ENCODE measurements around the gene CTSZ.

- TF ChIP-seq CTCF (IDR thresholded peaks at IDR 0.05) (no peak), SP1 (CRISPR knock-in tag; conservative IDR thresholded peaks at IDR 0.05) (no peak), ZNF532 (CRISPR knock-in tag; IDR thresholded peaks at IDR 0.05; ENCODE audit: borderline replicate concordance) (no peak), AFF4 (CRISPR knock-in tag; IDR thresholded peaks at IDR 0.05; ENCODE audit: borderline replicate concordance) (no peak), FOXJ3 (CRISPR knock-in tag; IDR thresholded peaks at IDR 0.05; ENCODE audit: borderline replicate concordance) (no peak), ATF3 (CRISPR knock-in tag; conservative IDR thresholded peaks at IDR 0.05) (no peak), TCF7 (CRISPR knock-in tag; IDR thresholded peaks at IDR 0.05; ENCODE audit: low read depth) (no peak), PRDM15 (CRISPR knock-in tag; IDR thresholded peaks at IDR 0.05) (no peak), E2F5 (CRISPR knock-in tag; IDR thresholded peaks at IDR 0.05) (no peak), ATF2 (CRISPR knock-in tag; IDR thresholded peaks at IDR 0.05; ENCODE audit: borderline replicate concordance, low read depth) (no peak)
Measured at GRCh38 chr20:59016795-59017492, 9.9 kb upstream of the CTSZ start.
